Prostate gland (tissue), 2 donors: ENCODE measurements around the gene CEBPB.

ENCODE experiments used
- CTCF ChIP-seq, 4 experiments: fragments of 200-600 bp in 2 of 4; fragments of 450-650 bp in 2 of 4; sonication (generic) in 2 of 4; IDR thresholded peaks; 1 replicate in 3 of 4; 2 replicates in 1 of 4; pipeline ENCODE4 v1.5.1; 2016 to 2019; ENCODE audit warnings: antibody characterized with exemption in 4 of 4, mild to moderate bottlenecking in 2 of 4, moderate library complexity in 2 of 4
- POLR2A ChIP-seq: fragments of 450-650 bp; IDR thresholded peaks from one replicate; pipeline ENCODE4 v1.6.1; 2016; ENCODE audit warnings: antibody characterized with exemption, mild to moderate bottlenecking
- POLR2AphosphoS5 ChIP-seq: sonication (generic); formaldehyde crosslinking; IDR thresholded peaks from one replicate; pipeline ENCODE4 v1.6.1; 2017; ENCODE audit warnings: antibody characterized with exemption

GRCh38 chr20:50187403-50188051 is 3.1 kb upstream of the CEBPB start:
- TF ChIP-seq CTCF (IDR thresholded peaks at IDR 0.05) = peak in 2 of 4 experiments; percentile 6 to 13
- no peak for TF ChIP-seq POLR2A
- peak; percentile 43 for TF ChIP-seq POLR2AphosphoS5
